IPS-NIHi7 (cell line): Measurements from ENCODE around the gene MORN3.
"Not testable (repeated sequence)": the region's sequence is repeated elsewhere in the genome, so short reads cannot be mapped to it uniquely, and the experiment has no call there.

Experiments
- DNase-seq: peaks from one replicate; pipeline ENCODE4 v3.0.0; 2012; ENCODE audit warnings: mixed read lengths; ENCODE audit errors: extremely low spot score

The MORN3 gene

DNA sequence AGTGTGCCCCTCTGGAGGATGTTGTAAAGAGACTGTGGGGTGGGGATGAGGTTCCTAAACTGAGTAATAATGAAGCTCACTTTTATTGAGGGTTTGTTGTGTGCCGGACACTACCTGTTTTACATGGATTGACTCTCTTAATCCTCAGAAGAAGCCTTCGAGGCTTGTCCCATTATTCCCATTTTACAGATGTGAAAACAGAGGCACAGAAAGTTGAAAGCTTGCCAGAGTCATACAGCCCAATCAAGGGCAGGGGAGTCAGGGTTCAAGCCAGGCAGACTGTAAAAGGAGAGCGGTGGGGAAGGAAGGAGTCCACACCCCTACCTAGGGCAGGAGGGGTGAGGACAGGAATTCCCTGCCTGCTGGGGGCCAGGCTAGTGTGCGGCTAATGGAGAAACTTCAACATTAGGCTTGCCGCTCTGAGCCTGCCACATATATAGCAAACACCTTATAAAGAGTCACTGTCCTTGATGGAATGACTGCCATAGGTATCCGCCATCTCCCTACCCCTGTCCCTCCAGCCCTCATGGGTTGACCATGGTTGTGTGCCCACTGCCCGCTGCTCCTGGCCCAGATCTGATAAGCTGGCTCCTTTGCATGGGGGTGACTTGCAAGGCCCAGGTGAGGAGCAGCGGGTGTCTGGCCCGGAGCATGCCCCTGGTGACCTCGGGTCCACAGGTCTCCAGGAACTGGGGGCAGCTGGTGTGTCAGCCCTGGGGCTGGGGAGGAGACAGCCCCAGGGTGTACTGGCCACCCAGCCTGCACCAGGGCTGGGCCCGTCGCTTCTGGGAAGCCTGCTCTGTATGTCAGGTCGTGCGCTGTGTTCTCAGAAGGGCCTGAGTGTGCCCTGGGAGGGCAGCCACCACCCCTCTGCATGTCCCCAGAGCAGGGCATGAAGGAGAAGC is 30.9 kb downstream of the MORN3 start:
- DNase-seq = no peak

DNA sequence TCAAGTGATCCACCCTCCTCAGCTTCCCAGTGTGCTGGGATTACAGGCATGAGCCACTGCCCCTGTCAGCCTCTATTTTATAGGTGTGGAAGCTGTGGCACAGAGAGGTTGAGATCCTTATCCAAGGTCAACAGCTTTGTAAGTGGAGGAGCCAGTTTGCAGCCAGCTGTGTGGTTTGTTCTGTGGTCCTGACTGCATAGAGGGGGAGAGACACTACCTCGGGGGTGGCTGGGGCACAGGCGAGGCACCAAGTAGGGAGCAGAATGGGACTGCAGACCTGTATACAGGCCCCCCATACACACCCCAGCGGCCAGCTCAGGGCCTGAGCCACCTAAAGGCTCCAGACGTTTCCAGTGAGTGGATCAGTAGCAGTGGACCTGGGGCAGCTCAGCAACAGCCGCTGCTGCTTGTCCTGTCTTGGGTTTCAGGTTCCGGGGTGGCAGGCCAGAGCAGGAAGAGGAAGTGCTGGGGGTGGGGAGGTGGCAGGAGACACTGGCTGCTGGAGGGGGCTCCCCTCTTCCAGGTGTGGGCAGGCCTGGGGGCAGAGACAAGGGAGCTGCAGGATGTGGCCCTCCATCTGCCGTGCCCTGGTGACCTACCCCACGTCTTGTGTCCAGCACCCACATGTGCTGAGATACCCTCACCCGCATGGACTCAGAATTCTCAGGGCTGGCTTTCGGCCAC is 32.1 kb downstream of the MORN3 start:
- no peak for DNase-seq

GRCh38 chr12:121634836-121635235 is 34.6 kb downstream of the MORN3 start:
- no peak for DNase-seq

DNA sequence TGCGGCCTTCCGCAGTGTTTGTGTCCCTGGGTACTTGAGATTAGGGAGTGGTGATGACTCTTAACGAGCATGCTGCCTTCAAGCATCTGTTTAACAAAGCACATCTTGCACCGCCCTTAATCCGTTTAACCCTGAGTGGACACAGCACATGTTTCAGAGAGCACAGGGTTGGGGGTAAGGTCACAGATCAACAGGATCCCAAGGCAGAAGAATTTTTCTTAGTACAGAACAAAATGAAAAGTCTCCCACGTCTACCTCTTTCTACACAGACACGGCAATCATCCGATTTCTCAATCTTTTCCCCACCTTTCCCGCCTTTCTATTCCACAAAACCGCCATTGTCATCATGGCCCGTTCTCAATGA is 35.6 kb downstream of the MORN3 start:
- not testable (repeated sequence) for DNase-seq

GRCh38 chr12:121632069-121632970 is 37.1 kb downstream of the MORN3 start:
- DNase-seq = no peak

DNA sequence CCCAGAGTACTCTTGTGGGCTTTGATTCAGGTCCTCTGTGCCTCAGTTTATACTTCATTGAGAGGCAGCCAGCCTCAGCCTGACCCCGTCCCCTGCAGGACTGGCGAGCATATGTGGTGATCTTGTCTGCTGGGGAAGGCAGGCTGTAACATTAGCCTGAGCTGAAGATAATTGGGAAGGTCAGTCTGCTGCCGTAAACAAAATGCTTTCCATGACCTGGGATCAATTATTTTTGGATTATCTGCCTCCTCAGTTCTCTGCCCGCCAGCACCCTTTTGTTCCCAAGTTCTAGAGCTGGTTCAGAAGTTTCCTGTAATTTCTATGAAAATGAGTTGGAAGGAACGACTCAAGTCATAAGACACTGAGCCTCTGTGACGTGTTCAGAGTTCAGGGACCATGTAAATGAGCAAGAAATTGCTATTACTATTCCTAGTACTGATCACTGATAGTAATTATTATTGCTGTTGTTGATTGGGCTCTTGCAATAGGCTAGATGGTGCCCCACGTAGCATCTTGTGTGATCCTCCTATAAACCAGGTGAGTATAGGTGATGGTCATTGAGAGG is 38.6 kb downstream of the MORN3 start:
- DNase-seq = no peak

GRCh38 chr12:121628536-121628935 is 40.9 kb downstream of the MORN3 start:
- DNase-seq = no peak

- DNase-seq = peak; percentile 10
Observed at GRCh38 chr12:121628037-121628436, 41.4 kb downstream of the MORN3 start.

- peak; percentile 51 for DNase-seq
Observed at GRCh38 chr12:121626853-121627640, 42.4 kb downstream of the MORN3 start.

DNA sequence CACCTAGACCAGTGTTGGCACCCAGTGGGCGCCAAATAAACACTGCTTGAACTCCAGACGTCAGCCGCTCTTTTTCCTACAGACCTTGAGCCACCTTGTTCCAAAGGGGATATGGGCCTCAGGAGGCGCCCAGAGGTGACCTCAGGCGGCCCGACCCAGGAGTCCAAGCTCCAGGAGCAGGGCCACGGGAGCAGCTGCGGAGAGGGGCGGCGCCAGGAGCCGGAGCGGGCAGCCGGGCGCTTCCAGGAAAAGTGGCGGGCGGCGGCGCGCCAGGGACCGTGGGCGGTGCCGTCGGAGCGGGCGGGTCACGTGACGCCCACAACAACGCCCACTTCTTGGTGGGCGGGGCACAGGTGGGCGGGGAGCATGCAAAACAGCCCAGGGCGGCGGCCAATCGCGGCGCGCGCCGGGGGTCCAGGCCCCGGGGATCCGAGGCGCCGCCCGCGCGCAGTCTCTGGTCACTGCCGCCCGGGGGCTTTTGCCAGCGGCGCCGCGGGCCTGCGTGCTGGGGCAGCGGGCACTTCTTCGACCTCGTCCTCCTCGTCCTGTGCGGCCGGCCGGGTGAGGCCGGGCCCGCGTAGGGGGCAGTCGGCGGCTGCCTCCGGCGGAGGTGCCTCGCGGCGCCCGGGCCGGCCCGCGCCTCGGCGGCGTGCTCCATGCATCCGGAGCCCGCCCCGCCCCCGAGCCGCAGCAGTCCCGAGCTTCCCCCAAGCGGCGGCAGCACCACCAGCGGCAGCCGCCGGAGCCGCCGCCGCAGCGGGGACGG is 43.2 kb downstream of the MORN3 start, which contains the start of gene ORAI1:
Gene ORAI1 (plus strand): TSS at position 444 of the 766 bp plus-strand sequence.
- DNase-seq = peak; percentile 93

DNA sequence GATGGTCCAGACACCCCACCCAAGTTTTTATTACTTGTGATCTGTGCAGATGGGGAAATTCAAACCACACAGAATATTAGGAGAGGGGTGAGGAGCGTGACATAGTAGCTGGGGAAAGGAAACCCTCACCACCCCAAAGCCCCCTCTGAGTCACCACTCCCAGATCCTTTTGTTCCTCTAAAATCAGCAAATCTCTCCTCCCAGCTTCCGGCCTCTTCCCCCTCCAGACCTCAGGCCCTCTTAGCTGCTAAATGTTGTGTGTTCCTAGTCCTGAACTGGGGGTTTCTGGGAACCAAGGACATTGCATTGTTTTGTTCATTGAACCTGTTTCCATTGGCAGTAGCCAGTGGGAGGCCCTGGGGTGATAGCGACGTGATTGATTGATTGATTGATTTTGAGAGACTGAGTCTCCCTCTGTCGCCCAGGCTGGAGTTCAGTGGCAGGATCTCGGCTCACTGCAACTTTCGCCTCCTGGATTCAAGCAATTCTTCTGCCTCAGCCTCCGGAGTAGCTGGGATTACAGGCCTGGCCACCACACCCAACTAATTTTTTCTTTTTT is 49.0 kb downstream of the MORN3 start:
- peak; percentile 58 for DNase-seq

DNA sequence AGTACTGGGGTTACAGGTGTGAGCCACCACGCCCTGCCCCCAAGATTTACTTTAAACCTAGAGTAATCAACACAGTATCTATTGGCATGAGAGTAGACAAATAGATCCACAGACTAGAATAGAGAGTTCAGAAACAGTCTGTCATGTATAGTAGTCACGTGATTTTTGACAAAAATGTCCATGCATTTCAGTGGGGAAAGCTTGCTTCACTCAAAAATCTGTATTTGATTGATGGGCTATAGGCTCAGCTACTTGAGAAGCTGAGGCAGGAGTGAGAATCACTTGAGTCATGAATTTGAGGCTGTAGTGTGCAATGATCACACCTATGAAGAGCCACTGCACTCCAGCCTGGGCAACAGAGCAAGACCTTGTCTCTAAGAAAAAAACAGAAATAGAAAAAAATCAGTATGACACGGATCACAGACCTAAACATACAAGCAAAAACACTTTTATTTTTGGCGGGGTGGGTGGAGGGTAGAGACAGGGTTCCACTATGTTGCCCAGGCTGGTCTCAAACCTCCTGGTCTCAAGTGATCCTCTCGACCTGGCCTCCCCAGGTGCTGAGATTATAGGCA is 50.7 kb downstream of the MORN3 start:
- no peak for DNase-seq

- no peak for DNase-seq
Observed at GRCh38 chr12:121614872-121615467, 54.5 kb downstream of the MORN3 start.

GRCh38 chr12:121613462-121613861 is 56.0 kb downstream of the MORN3 start:
- DNase-seq = no peak

GRCh38 chr12:121611306-121611705 is 58.1 kb downstream of the MORN3 start:
- peak; percentile 87 for DNase-seq

- DNase-seq = peak; percentile 8
Observed at GRCh38 chr12:121610239-121611149, 59.0 kb downstream of the MORN3 start.

DNA sequence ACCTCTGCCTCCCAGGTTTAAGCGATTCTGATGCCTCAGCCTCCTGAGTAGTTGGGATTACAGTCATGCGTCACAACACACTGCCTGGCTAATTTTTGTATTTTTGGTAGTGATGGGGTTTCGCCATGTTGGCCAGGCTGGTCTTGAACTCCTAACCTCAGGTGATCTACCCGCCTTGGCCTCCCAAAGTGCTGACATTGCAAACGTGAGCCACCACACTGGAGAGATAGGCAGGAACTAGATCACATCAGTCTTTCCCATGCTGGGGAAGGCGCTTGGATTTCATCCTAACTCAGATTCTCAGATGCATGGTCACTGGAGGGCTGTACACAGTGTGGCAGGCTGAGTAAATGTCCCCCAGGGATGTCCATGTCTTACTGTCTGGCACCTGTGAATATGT is 61.2 kb downstream of the MORN3 start:
- no peak for DNase-seq

DNA sequence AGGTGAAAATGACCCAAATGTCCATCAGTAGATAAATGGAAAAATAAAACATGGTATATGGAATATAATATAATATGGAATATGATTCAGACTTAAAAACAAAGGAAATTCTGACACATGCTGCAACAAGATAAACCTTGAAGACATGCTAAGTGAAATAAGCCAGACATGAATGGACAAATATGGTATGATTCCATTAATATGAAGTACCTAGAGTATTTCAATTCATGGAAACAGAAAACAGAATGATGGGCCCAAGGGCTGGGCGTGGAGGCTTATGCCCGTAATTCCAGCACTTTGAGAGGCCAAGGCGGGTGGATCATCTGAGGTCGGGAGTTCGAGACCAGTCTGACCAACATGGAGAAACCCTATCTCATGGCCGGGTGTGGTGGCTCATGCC is 65.9 kb downstream of the MORN3 start:
- no peak for DNase-seq
